OCI-LY1 (cell line): ENCODE measurements around the gene FMC1.

ENCODE experiments used
- EZH2 ChIP-seq: fragments of 200-600 bp; sonication (generic), shearing (Covaris generic); IDR thresholded peaks from 2 replicates; pipeline ENCODE4 v1.8.0; 2017; ENCODE audit warnings: borderline replicate concordance, mixed run types, mild to moderate bottlenecking, antibody characterized with exemption, low read length, moderate library complexity, mixed read lengths
- TF ChIP-seq, protein P1 (sequence below): fragments of 200-600 bp; sonication (generic), shearing (Covaris generic); IDR thresholded peaks from 2 replicates; pipeline ENCODE4 v1.5.1; 2017; ENCODE audit warnings: mild to moderate bottlenecking, antibody characterized with exemption, low read length, moderate library complexity, mixed read lengths

GRCh38 chr7:139340808-139341057 is 404 bp upstream of the FMC1 start:
- TF ChIP-seq, protein P1, sequence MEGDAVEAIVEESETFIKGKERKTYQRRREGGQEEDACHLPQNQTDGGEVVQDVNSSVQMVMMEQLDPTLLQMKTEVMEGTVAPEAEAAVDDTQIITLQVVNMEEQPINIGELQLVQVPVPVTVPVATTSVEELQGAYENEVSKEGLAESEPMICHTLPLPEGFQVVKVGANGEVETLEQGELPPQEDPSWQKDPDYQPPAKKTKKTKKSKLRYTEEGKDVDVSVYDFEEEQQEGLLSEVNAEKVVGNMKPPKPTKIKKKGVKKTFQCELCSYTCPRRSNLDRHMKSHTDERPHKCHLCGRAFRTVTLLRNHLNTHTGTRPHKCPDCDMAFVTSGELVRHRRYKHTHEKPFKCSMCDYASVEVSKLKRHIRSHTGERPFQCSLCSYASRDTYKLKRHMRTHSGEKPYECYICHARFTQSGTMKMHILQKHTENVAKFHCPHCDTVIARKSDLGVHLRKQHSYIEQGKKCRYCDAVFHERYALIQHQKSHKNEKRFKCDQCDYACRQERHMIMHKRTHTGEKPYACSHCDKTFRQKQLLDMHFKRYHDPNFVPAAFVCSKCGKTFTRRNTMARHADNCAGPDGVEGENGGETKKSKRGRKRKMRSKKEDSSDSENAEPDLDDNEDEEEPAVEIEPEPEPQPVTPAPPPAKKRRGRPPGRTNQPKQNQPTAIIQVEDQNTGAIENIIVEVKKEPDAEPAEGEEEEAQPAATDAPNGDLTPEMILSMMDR = no peak
- TF ChIP-seq EZH2 = no peak
